ENCODE results near the gene SUFU.

GRCh38 chr10:102670871-102671434 lies 167.2 kb downstream of the SUFU start:
- TF ChIP-seq CTCF (IDR thresholded peaks at IDR 0.05) (no peak), POLR2A (IDR thresholded peaks at IDR 0.05) (no peak)

Data from esophagus squamous epithelium (tissue), 4 donors.